ACHN (cell line): Measurements from ENCODE around the gene THBS4.

ENCODE experiments used
- DNase-seq: peaks from one replicate; pipeline ENCODE4 v3.0.0-alpha.2; 2015
- in situ Hi-C: cut with HindIII; loops from 2 replicates; pipeline ENCODE4 v1.10.0; 2017; ENCODE audit warnings: low sequenced_read_pairs, low pct_ligation_motif_present, low pct_unique_long_range_greater_than_20kb

The THBS4 gene

DNA sequence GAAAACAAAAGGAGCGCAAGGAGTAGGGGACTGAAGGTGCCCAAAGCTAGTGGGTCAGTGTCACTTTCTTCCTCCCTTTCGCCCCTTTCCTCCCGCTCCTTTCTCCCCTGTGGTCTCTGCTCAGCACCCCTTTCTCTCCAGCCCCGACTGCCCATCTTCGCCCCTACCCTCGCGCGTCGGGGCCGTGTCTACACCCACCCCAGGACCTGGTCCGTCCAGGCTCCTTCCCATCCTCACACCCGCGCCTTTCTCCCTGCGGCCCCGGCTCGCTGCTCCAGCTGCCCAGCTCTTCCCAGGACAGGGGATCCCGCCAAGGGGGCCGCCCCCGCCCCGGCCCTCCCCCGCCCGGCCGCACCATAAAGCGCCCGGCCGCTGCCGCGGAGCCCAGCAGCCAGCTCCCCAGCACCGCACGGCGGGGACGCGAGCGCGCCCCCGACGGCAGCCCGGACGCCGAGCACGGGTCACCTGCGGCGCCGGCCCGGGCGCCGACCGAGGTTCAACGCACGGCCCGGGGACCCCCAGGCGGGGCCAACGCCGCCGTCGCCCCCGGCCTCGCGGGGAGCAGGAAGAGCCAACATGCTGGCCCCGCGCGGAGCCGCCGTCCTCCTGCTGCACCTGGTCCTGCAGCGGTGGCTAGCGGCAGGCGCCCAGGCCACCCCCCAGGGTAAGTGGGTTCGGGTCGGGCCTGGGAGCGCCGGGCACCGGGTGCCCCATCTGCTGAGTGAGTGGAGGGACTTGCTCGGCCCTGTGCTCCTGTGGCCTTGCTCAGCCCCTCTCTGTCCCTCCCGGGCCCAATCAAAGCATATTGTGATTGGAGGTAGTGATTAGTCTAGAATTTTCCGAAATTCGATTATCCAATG is at the start of gene THBS4:
Gene THBS4, plus strand, starts transcription at position 387 of the 860 bp plus-strand sequence. Its CDS starts 190 bp downstream, at position 577.
- in situ Hi-C loops, result no loop called here
- no peak for DNase-seq

DNA sequence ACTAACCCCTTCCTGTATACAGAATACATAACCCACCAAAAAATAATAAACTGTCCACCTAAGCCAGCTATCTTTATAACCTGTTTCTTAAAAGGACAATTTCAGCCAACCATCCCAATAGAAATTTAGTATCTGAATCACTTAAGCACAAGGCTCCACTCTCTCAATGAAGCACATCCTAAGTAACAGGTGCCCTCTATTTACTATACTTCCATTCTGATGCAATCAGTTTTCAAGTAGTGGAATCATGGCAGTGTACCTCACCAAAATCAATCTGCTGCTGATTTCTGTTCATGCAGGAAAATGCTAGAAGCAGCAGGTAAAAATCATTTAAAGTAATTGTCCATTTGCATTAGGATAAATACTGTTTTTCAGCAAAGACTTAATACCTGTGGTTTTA is 48.9 kb upstream of the THBS4 start:
- DNase-seq, result no peak
- in situ Hi-C loops, result no loop called here

DNA sequence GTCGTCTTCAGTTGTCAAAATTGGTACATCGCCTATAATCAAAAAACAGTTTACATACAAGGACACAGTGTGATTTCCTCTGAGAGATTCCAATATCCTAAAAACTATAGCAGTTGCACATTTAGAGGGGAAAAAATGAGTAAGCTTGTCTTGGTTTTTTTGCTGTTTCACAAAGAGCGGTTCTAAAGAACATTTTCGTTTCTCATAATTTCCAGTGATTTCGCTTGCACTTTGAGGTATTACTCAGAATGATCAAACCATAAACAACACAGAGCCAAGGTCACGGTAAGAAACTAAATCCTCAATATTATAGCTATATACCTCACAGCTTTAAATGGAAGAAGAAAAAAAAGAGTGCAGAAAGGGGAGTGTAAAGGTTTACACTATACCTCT is 44.9 kb upstream of the THBS4 start:
- DNase-seq, result no peak
- in situ Hi-C loops, result no loop called here

DNA sequence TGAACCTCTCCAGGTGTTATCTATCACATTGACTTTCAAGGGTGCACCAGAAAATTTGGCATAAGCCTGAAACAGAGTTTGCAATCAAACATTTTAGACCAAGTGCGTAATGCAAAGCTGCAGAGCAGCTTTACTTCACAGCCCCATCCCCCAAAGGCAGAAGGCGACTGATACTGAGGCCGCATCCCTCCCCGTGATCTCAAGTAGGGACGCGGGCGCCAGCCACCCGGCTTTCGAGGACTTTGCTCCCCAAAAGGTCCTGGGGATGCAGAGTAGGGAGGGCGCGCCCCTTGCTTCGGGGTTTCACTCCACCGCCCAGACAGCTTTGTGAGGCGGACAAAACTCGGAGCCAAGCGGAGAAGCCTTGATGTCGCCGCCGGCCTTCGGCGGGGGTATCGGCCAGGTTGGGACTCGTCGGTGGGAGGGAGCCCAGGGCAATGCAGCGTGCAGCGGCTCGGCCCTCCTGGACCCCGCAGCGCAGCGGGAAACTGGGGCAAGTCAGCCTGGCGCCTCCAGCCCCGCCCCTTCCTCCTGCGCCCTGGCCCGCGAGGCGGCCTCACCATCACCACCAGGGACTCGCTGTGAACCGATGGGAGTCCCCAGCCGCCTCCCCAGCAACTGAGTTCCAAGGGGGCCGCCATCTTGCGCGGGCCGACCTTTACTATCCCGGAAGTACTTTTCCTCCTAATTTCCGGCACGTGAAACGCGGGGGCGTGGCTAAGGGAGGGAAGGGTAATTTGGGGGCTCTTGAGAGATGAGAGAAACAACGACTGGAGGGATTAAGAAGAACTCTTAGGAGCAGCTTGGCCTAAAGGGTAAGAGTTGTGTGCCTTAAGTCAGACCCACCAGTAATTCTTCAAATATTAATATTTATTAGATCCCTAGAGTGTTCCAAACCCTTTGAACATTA is 44.3 kb upstream of the THBS4 start, which contains the start of gene MTX3:
Gene MTX3, minus strand, starts transcription at position 665 of the 910 bp plus-strand sequence. Its CDS starts 24 bp downstream, at position 641.
- peak; percentile 81 for DNase-seq
- in situ Hi-C loops, result no loop called here

DNA sequence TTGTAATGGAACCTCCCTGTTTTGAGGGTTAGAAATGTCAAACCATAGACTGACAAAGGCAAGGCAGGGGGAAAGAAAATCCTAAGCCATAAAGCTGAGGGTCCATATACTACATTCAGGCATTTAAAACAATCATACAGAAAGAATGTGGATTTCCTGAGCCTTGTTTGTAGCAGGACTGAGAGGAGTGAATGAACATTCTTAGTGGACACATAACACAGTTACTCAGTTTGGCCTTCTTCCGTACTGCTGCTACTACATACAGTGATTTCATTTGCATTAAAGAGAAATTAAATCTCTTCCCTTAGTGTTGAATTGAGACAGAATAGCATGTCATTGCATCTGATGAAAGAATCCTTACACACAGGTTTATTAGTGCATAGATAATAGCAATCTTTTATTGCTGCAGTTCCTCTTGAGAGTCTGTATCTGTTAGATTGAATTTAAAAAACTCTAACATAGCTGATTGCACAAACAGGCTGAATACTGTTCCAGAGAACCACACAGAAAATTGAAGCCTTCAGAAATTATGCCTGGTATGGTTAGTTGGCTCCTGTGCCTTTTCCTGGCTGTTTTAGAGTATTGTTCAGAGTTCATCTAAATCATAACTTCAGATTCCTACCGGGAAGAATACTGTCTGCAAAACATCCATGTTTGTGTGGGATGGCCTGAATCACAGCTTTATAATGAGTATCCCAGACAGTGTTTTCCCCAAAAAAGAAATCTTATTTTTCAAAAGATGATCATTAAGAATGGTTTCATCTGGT is 42.1 kb upstream of the THBS4 start:
- in situ Hi-C loops, result no loop called here
- no peak for DNase-seq

DNA sequence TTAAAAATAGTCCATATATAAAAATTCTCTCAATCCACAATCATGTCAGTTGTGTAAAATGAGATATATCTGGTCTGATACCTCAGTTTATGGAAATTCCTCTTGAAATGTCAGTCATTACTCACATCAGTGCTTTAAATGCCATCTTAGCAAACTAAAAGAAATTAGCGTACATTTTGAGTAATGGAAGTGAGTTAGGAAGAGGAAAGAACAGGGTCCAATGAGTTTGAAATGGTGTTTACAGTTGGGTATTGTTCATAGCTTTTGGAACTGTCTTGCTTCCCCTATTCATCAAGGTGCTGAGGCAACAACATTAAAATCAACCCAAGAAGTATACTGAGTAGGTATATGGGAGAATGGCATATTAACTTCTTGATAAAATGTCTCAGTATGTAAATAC is 35.4 kb upstream of the THBS4 start:
- no peak for DNase-seq
- in situ Hi-C loops, result no loop called here

DNA sequence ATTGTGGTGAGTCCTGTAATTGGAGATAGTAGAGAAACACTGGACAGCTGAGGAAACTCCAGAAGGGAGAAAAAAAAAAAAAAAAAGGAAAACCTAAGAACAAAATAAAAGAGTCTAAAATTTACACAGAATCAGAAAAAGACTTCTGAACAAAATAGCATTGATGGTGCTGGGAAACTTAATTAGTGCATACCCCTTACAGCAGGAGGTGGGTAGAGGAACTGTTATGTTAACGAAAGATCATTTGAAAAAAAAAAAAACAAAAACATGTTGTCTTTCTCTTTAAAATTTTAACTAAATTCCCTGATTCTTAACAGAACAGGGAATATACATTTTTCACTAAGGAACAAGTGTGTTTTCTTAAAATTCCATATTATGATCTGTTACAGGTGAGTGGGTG is 32.5 kb upstream of the THBS4 start:
- no peak for DNase-seq
- in situ Hi-C loops, result no loop called here

DNA sequence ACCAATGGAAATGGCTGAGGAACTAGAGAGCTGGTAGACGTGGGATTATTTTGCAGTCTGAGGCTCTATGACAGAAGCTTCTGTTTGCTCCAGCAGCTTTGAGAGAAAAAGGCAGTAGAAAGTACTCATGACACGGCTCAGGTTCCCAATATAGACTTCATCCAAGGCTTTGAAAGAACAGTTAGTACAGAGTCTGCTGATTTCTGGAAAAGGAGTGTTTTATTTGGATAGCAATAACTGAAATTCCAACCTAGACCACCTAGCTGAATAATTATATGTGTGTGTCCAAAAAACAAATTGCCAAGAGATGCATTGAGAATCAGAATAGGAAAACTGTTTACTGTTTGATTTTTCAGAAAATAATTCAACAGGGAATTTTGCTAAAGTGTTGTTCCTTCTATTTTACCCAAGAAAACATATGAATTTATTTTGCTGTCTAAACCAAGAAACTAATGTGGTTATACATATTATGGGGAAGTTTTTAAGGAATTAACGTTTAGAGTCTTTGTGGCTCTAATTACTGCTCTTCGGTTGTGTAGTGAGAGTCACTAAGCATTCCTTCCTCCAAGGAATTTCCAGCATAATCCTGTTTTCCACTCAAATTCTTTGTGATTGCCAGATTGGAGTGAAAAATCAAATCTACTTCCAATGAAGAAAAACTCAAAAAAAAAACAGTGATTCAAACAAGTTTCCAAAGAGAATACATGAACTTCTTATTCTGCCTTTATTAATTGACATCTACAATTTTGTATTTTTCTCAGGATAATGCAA is 26.0 kb upstream of the THBS4 start:
- DNase-seq, result no peak
- in situ Hi-C loops, result no loop called here

DNA sequence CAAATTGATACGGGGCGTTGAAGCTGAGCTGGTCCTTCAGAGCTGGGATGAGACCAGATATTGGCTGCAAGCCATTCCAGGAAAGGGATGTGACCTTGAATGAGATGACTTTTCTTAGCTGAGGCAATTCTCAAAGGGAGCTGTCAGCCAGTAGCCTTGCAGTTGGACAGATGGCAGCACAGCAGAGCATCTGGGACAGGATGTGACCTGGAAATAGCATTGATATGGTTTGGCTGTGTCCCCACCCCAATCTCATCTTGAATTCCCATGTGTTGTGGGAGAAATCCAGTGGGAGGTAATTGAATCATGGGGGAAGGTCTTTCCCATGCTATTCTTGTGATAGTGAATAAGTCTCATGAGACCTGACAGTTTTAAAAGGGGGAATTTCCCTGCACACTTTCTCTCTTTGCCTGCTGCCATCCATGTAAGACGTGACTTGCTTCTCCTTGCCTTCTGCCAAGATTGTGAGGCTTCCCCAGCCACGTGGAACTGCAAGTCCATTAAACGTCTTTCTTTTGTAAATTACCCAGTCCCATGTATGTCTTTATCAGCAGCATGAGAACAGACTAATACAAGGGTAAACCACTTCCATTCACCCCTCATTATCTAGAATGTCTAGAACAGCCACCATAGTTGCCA is 24.3 kb upstream of the THBS4 start:
- in situ Hi-C loops, result no loop called here
- DNase-seq, result no peak

DNA sequence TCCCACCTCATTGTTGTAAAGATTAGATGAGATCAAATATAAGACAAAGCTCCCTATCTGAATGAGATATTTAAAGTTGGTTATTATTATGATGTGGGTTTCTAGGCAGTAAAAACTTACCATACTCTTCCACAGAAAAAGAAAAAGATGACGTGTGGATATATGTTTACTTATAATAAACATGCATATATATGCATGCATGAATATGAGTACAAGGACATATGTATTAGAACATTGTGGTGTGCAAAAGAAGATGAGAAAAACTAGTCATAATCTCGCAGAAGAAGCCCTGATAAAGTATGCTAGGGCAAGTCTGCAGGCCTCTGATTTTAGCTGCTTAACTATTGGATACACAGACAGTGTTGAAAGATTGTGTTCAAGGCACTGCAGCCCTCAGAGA is 10.1 kb upstream of the THBS4 start:
- DNase-seq, result no peak
- in situ Hi-C loops, result no loop called here

DNA sequence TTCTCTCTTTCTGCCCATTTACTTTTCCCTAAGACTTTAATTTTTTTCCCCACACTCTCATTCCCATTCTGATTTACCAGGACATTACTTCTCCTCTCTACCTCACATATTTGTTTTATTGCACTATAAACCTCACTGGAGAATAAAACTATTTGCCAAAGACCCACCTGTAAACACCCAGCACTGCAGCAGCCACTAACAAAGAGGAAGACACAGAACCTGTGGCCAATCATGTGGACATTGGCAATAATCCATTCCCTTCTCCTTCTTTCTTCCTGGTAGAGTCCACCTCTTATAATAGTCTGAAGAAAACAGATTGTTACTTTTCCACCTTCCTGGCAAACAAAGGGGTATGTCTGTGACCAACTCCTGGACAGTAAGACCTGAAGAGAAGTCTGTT is 8.3 kb upstream of the THBS4 start:
- in situ Hi-C loops, result no loop called here
- DNase-seq, result no peak

DNA sequence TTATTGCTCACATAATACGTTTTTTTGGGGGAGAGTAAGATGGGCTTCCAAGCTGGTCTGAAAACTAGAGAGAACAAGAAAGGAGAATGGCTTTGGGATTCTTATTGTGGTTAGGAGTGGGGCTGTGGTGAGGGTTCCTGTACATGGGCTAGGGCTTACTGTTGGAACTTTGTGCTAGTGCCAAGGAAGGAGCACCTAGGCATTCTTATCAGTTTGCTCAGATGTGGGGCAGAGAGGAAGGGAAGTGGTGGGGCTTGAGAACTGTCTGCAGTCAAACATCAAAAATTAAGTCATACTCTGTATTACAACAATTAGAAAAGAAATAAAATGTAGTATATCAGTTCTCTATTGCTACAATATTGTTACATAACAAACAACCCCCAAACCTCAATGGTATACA is 4.0 kb upstream of the THBS4 start:
- in situ Hi-C loops, result no loop called here
- DNase-seq, result no peak

DNA sequence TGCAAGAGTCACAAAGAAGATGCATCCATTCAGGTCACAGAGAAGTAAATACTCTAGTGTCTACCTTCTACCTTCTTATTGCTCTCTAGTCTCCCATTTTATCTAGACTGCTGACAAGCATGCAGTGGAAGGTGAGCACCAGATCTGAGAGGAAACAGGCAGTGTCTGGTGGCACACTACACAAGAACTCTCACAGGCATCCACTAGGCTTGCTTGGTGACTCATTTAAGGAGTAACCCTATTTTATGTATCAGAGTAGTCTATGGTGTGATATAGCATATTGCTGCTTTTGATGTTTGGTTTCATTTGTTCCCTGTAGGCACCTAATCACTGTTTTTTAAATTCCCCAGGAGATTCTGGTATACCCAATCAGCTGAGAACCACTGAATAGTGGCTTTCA is 1.6 kb upstream of the THBS4 start:
- in situ Hi-C loops, result no loop called here
- no peak for DNase-seq

DNA sequence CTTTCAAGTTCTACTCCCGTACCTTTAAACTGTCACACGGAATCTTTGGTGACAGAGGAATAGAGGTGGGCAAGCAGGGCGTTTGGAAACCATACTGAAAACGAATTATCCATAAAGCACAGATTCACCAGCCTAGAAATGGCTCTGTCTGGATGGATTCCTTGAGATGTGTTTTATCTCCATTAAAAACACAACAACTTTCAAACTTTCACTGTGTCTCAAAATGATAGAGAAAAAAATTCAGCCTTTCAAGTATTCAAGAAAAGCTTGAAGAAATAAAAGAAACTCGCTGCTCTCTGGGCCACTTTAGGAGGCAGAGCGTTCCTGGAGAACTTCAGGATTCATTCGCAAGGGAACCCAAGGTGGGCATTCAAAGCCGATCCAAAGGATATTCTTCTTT is 589 bp upstream of the THBS4 start:
- in situ Hi-C loops, result no loop called here
- no peak for DNase-seq

DNA sequence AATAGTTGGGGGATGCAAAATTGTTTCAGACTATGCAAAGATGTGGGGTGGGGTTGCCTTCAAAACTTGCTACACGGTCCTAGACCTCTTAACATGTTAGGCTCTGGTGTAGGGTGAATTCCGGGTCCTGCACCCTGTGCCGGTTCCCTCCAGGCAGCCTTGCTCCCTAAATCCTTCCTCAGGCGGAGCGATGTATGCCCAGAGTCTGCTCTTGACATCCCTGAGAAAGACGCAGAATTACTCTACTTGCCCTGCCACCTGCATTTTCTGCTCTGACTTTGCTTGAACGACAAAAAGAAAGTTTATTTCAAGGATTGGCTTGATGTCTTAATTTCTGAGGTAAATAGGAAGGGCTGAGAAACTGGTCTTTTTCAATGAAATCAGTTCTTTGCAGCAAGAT is 691 bp downstream of the THBS4 start:
- no peak for DNase-seq
- in situ Hi-C loops, result no loop called here

DNA sequence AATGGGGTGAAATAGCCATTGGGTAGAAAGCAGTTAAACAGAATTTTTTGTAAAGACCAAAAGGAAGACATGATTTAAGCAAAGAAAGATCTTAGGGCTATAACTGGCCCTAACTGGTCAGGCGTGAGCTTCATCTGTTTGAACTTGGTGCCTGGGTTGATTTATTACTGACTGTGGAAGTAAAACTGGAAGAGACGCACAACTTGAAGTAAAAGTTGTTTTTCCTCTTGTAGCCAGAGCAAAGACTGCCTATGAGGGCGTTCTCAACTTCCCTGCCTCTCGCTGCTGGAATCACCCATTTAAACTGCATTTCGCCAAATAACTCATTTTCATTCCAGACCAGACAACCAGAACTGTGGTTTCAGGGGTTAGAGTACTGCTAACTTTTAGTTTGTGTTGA is 1.5 kb downstream of the THBS4 start:
- in situ Hi-C loops, result no loop called here
- no peak for DNase-seq

DNA sequence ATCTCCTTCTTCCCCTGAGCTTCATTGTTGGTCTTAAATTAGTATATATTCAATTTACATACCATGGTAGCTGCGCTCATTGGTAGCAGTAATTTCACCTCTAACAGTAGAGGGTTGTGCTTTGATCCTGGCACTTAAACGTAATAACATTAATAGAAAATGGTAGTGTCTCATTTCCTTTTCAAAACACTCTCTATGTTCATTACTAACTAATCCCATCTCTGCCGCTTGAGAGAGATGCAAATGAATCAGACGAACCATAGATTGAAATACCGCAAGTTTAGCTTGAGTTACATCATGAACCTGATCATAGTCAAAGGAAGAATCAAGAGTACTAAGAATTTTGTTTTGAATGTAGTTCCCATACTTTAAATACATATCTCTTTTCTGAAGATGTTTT is 2.2 kb downstream of the THBS4 start:
- no peak for DNase-seq
- in situ Hi-C loops, result no loop called here

DNA sequence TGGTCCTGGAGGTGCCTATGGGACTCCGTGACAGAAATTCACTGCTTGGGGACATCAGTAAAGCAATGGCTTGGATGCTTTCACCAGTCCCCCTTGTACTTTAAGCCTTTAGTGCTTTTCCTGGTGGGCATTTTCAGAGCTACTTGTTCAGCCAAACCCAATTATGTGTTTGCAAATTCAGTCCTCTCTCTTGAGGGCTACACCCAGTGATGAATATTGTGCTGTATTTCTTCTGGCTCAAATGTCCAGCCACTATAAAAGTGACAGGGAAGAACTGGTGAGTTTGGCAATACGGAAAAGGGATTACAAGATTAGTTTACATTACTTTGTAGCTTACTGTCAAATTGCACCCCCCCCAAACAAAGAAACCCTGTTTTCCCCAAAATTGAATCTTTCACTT is 4.5 kb downstream of the THBS4 start:
- in situ Hi-C loops, result no loop called here
- DNase-seq, result no peak
